A549 (cell line): ENCODE data around the gene VGLL3.

ENCODE experiments used
- CBX2 ChIP-seq: fragments of 200-600 bp; sonication (generic); IDR thresholded peaks from 2 replicates; pipeline ENCODE4 v1.6.1; 2016; ENCODE audit warnings: low read depth, mild to moderate bottlenecking, borderline replicate concordance
- NFE2L2 ChIP-seq: fragments of 150-350 bp; conservative IDR thresholded peaks from 2 replicates; pipeline ENCODE4 v1.6.1; 2014; ENCODE audit warnings: low read length
- TF ChIP-seq, protein P1 (sequence below): fragments of >200 bp; sonication (Bioruptor Twin); formaldehyde crosslinking; IDR thresholded peaks from 3 replicates; pipeline ENCODE4 v1.5.1; 2016

DNA sequence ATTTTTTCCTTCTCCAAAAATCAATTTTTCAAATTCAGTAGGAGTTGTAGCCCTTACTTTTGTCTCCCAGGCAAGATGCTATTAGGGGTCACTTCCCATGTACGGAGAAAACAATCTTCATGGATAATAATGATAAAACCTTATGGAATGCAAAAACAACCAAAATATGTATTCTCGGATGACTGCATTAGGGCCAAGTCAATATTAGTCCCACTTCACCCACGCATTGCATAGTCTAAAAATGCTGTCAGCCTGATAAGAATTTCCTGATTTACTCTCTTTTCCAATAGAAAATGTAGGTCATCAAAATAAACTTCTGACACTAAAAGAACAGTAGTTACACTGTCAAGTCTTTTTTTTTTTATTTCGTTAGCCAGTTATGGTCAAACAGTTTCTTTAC, 2.7 kb downstream of the VGLL3 start:
- TF ChIP-seq, protein P1, sequence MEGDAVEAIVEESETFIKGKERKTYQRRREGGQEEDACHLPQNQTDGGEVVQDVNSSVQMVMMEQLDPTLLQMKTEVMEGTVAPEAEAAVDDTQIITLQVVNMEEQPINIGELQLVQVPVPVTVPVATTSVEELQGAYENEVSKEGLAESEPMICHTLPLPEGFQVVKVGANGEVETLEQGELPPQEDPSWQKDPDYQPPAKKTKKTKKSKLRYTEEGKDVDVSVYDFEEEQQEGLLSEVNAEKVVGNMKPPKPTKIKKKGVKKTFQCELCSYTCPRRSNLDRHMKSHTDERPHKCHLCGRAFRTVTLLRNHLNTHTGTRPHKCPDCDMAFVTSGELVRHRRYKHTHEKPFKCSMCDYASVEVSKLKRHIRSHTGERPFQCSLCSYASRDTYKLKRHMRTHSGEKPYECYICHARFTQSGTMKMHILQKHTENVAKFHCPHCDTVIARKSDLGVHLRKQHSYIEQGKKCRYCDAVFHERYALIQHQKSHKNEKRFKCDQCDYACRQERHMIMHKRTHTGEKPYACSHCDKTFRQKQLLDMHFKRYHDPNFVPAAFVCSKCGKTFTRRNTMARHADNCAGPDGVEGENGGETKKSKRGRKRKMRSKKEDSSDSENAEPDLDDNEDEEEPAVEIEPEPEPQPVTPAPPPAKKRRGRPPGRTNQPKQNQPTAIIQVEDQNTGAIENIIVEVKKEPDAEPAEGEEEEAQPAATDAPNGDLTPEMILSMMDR = no peak
- TF ChIP-seq NFE2L2 (no peak), CBX2 (no peak)
